ENCODE data around the gene TMEM171.

The TMEM171 gene

DNA sequence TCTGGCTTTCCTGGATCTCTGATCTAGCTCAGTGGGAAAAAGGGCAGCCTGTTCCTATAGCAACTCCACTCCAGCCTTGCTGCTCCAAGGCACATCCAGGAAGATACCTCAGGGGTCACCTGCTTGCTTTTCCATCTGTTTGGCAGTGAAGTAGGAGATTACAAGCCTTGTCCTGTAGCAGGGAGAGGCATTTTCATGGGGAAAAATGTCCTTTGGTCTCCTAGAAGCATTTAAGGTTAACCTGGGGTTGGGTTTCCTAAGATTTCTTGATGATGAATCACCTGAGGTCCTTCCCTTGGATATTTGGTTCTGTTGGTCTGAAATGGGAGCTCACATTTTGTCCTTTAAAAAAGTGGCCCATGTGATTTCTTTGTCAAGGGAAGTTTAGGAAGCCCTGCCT is 51.1 kb downstream of the TMEM171 start:
- TF ChIP-seq, protein P1, sequence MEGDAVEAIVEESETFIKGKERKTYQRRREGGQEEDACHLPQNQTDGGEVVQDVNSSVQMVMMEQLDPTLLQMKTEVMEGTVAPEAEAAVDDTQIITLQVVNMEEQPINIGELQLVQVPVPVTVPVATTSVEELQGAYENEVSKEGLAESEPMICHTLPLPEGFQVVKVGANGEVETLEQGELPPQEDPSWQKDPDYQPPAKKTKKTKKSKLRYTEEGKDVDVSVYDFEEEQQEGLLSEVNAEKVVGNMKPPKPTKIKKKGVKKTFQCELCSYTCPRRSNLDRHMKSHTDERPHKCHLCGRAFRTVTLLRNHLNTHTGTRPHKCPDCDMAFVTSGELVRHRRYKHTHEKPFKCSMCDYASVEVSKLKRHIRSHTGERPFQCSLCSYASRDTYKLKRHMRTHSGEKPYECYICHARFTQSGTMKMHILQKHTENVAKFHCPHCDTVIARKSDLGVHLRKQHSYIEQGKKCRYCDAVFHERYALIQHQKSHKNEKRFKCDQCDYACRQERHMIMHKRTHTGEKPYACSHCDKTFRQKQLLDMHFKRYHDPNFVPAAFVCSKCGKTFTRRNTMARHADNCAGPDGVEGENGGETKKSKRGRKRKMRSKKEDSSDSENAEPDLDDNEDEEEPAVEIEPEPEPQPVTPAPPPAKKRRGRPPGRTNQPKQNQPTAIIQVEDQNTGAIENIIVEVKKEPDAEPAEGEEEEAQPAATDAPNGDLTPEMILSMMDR (IDR thresholded peaks at IDR 0.05; ENCODE audit: control insufficient read depth, extremely low read depth, insufficient read depth), result no peak
- DNase-seq (ENCODE audit: low read depth), result no peak
- no peak overlapping the region for H3K4me3 ChIP-seq (ENCODE audit: low read depth, low read length)

DNA sequence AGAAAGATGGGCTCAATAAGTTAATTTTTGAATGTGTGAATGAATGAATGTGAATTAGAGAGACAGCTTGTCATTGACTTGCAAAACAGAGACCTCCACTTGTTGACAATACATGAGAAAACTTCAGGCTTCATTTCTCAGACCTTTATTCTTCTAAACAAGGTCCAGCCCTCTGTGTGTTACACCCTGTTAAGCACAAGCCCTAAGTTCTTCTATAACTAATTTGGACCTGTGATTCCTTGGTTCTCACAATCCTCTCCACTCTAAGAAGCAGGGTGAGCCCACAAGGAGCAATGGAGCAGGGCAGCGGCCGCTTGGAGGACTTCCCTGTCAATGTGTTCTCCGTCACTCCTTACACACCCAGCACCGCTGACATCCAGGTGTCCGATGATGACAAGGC is 52.6 kb downstream of the TMEM171 start, which contains the start of gene TMEM174:
Gene TMEM174 (plus strand): TSS at position 243 of the 400 bp plus-strand sequence. CDS start 51 bp downstream, at position 294.
- TF ChIP-seq, protein P1 (IDR thresholded peaks at IDR 0.05; ENCODE audit: control insufficient read depth, extremely low read depth, insufficient read depth), result no peak

GRCh38 chr5:73174100-73174815 is 53.9 kb downstream of the TMEM171 start:
- TF ChIP-seq, protein P1 (IDR thresholded peaks at IDR 0.05; ENCODE audit: control insufficient read depth, extremely low read depth, insufficient read depth), result no peak
- no peak overlapping the region for H3K4me3 ChIP-seq (ENCODE audit: low read depth, low read length)
- DNase-seq (ENCODE audit: low read depth), result no peak

More for the DNA sequence above, 52.6 kb downstream of the TMEM171 start, which contains the start of gene TMEM174:
- H3K4me3 ChIP-seq (ENCODE audit: low read depth, low read length), result no peak within 1 kb of the TSS
- DNase-seq (ENCODE audit: low read depth), result no peak

DNA sequence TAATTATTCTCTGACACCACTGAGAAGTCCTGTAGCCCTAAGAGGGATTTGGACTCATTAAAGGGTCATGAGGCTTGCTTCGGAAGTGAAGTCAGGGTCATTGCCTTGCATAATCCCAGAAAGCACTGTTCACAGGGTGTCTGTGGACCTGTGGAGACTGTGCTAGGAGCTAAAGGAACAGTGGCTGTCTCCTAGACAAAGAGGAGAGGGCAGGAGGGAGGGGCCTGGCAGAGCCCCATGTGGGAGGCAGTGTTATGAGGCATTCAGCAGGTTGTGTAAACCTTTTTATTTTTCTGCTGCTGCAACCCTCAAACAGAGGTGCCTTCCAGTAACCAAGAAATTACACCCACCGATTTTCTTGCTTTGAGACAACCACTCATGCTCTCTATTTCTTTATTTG is 55.9 kb downstream of the TMEM171 start:
- no peak for DNase-seq (ENCODE audit: low read depth)
- TF ChIP-seq, protein P1 (IDR thresholded peaks at IDR 0.05; ENCODE audit: control insufficient read depth, extremely low read depth, insufficient read depth), result no peak
- no peak overlapping the region for H3K4me3 ChIP-seq (ENCODE audit: low read depth, low read length)

DNA sequence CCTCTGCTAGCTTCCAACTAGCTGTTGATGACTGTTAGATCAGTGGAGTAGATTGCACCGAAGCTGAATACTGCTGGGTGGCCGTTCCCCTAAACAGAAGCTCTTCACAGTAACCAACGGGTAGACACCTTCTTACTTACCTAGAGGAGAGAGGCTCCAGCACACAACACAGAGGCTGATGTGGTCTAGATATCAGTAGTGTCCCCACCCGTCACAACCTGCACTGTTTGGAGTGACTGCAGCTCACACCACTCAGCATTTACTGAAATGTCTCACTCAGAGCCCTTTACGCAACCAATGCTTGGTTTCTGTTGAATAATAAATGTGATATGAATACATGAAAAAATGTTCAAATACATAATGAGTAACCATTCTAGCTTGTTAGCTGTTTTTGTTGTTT is 57.9 kb downstream of the TMEM171 start:
- DNase-seq (ENCODE audit: low read depth), result no peak
- TF ChIP-seq, protein P1 (IDR thresholded peaks at IDR 0.05; ENCODE audit: control insufficient read depth, extremely low read depth, insufficient read depth), result no peak

GRCh38 chr5:73179730-73180129 is 59.4 kb downstream of the TMEM171 start:
- TF ChIP-seq, protein P1 (IDR thresholded peaks at IDR 0.05; ENCODE audit: control insufficient read depth, extremely low read depth, insufficient read depth), result no peak
- DNase-seq (ENCODE audit: low read depth), result no peak
- H3K4me3 ChIP-seq (ENCODE audit: low read depth, low read length), result no peak overlapping the region

More for the DNA sequence above, 57.9 kb downstream of the TMEM171 start:
- H3K4me3 ChIP-seq (ENCODE audit: low read depth, low read length), result no peak overlapping the region

DNA sequence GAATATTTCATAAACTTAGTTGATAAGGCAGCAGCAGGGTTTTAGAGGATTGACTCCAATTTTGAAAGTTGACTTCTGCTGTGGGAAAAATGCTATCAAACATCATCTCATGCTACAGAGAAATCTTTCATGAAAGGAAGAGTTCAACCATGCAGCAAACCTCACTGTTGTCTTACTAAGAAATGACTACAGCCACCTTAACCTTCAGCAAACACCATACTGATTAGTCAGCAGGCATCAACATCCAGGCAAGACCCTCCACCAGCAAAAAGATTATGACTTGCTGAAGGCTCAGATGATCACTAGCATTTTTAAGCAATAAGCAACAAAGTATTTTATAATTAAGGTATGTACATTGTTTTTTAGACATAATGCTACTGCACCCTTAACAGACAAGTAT is 60.2 kb downstream of the TMEM171 start:
- TF ChIP-seq, protein P1 (IDR thresholded peaks at IDR 0.05; ENCODE audit: control insufficient read depth, extremely low read depth, insufficient read depth), result no peak
- no peak for DNase-seq (ENCODE audit: low read depth)
- no peak overlapping the region for H3K4me3 ChIP-seq (ENCODE audit: low read depth, low read length)

Measured in LNCaP clone FGC (cell line).